ENCODE measurements around the gene FRY. TPM values are rescaled to one million over a fixed set of nuclear protein-coding genes. Genes with fewer than 3 reads are reported as not detected.

FRY gene
- total and polyA plus RNA-seq, 2 of the 13 experiments (the other 11 are each of a cell fraction or from before 2014, with no cell fraction given): 8.2 to 13.1 TPM

DNA sequence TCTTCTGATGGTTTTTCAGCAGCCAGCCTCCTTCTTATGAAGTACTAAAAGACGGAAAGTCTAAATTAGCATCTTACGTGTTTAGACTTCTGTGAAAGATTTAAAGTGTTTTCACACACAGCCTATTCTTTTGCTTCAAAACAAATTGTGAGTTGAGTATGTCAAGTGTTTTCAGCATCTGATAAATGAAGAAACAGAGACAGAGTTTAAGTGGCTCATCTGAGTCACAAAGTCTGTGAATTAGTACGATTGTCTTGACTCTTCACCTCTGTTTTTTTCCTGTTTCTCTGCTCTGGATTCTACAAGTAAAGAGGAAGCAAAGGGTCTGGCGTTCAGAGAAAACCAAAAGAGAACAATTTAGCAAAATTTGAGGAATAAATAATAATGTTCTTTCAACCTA, 116.4 kb downstream of the FRY start (continued):
- TF ChIP-seq, protein P1, sequence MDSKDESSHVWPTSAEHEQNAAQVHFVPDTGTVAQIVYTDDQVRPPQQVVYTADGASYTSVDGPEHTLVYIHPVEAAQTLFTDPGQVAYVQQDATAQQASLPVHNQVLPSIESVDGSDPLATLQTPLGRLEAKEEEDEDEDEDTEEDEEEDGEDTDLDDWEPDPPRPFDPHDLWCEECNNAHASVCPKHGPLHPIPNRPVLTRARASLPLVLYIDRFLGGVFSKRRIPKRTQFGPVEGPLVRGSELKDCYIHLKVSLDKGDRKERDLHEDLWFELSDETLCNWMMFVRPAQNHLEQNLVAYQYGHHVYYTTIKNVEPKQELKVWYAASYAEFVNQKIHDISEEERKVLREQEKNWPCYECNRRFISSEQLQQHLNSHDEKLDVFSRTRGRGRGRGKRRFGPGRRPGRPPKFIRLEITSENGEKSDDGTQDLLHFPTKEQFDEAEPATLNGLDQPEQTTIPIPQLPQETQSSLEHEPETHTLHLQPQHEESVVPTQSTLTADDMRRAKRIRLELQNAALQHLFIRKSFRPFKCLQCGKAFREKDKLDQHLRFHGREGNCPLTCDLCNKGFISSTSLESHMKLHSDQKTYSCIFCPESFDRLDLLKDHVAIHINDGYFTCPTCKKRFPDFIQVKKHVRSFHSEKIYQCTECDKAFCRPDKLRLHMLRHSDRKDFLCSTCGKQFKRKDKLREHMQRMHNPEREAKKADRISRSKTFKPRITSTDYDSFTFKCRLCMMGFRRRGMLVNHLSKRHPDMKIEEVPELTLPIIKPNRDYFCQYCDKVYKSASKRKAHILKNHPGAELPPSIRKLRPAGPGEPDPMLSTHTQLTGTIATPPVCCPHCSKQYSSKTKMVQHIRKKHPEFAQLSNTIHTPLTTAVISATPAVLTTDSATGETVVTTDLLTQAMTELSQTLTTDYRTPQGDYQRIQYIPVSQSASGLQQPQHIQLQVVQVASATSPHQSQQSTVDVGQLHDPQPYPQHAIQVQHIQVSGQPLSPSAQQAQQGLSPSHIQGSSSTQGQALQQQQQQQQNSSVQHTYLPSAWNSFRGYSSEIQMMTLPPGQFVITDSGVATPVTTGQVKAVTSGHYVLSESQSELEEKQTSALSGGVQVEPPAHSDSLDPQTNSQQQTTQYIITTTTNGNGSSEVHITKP (CRISPR knock-in tag; IDR thresholded peaks at IDR 0.05; ENCODE audit: low read depth): no peak
- no peak for TF ChIP-seq ADNP (CRISPR knock-in tag; IDR thresholded peaks at IDR 0.05)
- no peak for TF ChIP-seq PHF20 (CRISPR knock-in tag; IDR thresholded peaks at IDR 0.05)
- no peak for TF ChIP-seq HOXA3 (CRISPR knock-in tag; IDR thresholded peaks at IDR 0.05)
- TF ChIP-seq, protein P2, sequence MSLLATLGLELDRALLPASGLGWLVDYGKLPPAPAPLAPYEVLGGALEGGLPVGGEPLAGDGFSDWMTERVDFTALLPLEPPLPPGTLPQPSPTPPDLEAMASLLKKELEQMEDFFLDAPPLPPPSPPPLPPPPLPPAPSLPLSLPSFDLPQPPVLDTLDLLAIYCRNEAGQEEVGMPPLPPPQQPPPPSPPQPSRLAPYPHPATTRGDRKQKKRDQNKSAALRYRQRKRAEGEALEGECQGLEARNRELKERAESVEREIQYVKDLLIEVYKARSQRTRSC (CRISPR knock-in tag; IDR thresholded peaks at IDR 0.05; ENCODE audit: low read depth): no peak
- TF ChIP-seq RBM39 (IDR thresholded peaks at IDR 0.05; ENCODE audit: low read depth, low read length, poor library complexity, severe bottlenecking): no peak
- TF ChIP-seq ZNF773 (CRISPR knock-in tag; IDR thresholded peaks at IDR 0.05; ENCODE audit: borderline replicate concordance): no peak

DNA sequence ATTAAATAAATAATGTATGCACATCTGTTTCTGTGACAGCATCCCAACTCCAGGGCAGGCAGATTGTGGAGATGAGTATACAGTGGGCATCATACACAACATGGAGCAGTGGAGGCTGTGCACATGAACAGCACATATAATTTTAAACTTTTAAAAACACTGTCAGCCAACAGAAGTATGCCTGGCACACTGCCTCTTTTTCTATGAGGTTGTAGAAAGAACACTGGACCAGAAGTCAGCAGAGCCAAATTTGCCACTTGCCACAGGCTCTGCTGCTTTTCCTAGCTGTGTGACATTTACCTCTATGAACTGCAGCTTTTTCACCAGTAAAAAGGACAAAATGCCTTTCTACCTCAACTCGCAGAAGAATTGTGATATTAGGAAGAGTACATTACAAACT, 118.7 kb downstream of the FRY start:
- intact Hi-C loops (cut with micrococcal nuclease; ENCODE audit: unreplicated experiment) (no loop called here), in situ Hi-C loops (cut with HindIII; ENCODE audit: extremely low pct_ligation_motif_present, low pct_unique_long_range_greater_than_20kb) (no loop called here)
- BruUV-seq (replicated peaks): no TSS peak
- Histone ChIP-seq H4K20me1 (ENCODE audit: insufficient read depth, low read length) (no peaks in the 10 kb centered on the region), H2AFZ (ENCODE audit: low read length) (no peak overlapping the region), H3K27ac (ENCODE audit: extremely low read length, insufficient read depth, low read length) (no peak overlapping the region), H3K4me1 (ENCODE audit: insufficient read depth, low read length) (no peaks in the 10 kb centered on the region), H3K79me2 (ENCODE audit: insufficient read depth, low read length) (no peaks in the 10 kb centered on the region), H3K9me3 (ENCODE audit: low read length) (no peaks in the 10 kb centered on the region), H3K4me2 (ENCODE audit: low read depth, low read length) (no peak overlapping the region), H3K9ac (ENCODE audit: insufficient read depth, low read depth, low read length) (no peak overlapping the region), H3K36me3 (replicated peaks in 1 of 2; ENCODE audit: control insufficient read depth in 1 of 2, insufficient read depth in 2 of 2, low read length in 2 of 2) (peaks cover 0 to 11% of the 10 kb centered on the region in 2 experiments; a peak in 3 of 5 replicates), H3K27me3 (ENCODE audit: control insufficient read depth in 1 of 2, insufficient read depth in 2 of 2, low read length in 2 of 2) (no peaks in the 10 kb centered on the region), H3K4me3 (replicated peaks in 1 of 3; ENCODE audit: insufficient read depth in 1 of 3, low read depth in 2 of 3, low read length in 3 of 3) (no peak overlapping the region)
- ChIA-PET POLR2A (no interaction called here), CTCF (ENCODE audit: low intra/inter-chr PET ratio, low total read pairs) (no interaction called here)
- DNase-seq (ENCODE audit: low spot score) (no peak), ATAC-seq (no peak), FAIRE-seq (no peak)
- WGBS (ENCODE audit: low lambda C conversion rate): 96% methylated on average over 1 of the region's 1 CpG
- TF ChIP-seq DPF2 (CRISPR knock-in tag; IDR thresholded peaks at IDR 0.05; ENCODE audit: borderline replicate concordance, low read depth) (no peak), NAIF1 (CRISPR knock-in tag; IDR thresholded peaks at IDR 0.05; ENCODE audit: borderline replicate concordance) (no peak), GTF2F1 (IDR thresholded peaks at IDR 0.05; ENCODE audit: low read length) (no peak), YEATS4 (CRISPR knock-in tag; IDR thresholded peaks at IDR 0.05; ENCODE audit: borderline replicate concordance) (no peak)
- TF ChIP-seq, protein P3, sequence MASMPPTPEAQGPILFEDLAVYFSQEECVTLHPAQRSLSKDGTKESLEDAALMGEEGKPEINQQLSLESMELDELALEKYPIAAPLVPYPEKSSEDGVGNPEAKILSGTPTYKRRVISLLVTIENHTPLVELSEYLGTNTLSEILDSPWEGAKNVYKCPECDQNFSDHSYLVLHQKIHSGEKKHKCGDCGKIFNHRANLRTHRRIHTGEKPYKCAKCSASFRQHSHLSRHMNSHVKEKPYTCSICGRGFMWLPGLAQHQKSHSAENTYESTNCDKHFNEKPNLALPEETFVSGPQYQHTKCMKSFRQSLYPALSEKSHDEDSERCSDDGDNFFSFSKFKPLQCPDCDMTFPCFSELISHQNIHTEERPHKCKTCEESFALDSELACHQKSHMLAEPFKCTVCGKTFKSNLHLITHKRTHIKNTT (CRISPR knock-in tag; IDR thresholded peaks at IDR 0.05): no peak
- TF ChIP-seq, protein P4, sequence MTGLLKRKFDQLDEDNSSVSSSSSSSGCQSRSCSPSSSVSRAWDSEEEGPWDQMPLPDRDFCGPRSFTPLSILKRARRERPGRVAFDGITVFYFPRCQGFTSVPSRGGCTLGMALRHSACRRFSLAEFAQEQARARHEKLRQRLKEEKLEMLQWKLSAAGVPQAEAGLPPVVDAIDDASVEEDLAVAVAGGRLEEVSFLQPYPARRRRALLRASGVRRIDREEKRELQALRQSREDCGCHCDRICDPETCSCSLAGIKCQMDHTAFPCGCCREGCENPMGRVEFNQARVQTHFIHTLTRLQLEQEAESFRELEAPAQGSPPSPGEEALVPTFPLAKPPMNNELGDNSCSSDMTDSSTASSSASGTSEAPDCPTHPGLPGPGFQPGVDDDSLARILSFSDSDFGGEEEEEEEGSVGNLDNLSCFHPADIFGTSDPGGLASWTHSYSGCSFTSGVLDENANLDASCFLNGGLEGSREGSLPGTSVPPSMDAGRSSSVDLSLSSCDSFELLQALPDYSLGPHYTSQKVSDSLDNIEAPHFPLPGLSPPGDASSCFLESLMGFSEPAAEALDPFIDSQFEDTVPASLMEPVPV (CRISPR knock-in tag; IDR thresholded peaks at IDR 0.05): no peak

Measured in HepG2 (cell line).